Subcutaneous adipose tissue (tissue), 4 donors: ENCODE data around the gene CRB1. TPM values are rescaled to one million over a fixed set of nuclear protein-coding genes. Genes with fewer than 3 reads are reported as not detected.

ENCODE experiments used
- total RNA-seq, 4 donors: library from RNA; depleted of rRNA; stranded (reverse); fragments of >200 nt; gene quantifications; one replicate each; pipeline ENCODE4 v1.1.0, GENCODE V29; 2016
- TF ChIP-seq, protein P1 (sequence below): fragments of 450-650 bp; IDR thresholded peaks from one replicate; pipeline ENCODE4 v1.5.1; 2016; ENCODE audit warnings: low read depth, mild to moderate bottlenecking, control low read depth, antibody characterized with exemption, moderate library complexity

The CRB1 gene
- total RNA-seq, 4 donors from 2014 or later: 0.34 to 0.94 (median 0.66) TPM; not detected in 1

- TF ChIP-seq, protein P1, sequence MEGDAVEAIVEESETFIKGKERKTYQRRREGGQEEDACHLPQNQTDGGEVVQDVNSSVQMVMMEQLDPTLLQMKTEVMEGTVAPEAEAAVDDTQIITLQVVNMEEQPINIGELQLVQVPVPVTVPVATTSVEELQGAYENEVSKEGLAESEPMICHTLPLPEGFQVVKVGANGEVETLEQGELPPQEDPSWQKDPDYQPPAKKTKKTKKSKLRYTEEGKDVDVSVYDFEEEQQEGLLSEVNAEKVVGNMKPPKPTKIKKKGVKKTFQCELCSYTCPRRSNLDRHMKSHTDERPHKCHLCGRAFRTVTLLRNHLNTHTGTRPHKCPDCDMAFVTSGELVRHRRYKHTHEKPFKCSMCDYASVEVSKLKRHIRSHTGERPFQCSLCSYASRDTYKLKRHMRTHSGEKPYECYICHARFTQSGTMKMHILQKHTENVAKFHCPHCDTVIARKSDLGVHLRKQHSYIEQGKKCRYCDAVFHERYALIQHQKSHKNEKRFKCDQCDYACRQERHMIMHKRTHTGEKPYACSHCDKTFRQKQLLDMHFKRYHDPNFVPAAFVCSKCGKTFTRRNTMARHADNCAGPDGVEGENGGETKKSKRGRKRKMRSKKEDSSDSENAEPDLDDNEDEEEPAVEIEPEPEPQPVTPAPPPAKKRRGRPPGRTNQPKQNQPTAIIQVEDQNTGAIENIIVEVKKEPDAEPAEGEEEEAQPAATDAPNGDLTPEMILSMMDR: no peak
These were observed 19.8 kb downstream of the CRB1 start for GRCh38 chr1:197287863-197288262.

DNA sequence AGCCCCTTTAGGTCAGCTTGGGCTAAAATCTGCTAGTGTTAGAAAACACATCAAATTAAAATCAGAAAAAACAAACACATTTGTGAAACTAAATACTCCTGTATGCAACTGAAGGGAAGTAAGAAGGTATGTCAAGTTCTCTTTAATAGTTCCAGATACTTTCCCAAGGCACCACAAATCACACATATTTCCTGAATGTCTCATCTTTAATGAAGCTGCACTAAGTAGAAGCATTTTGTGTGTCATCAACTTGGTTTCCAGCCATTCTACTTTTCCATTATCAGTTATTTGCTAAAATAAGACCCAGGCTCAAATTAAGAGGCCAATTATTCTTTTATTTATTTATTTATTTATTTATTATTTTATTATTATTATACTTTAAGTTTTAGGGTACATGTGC, 34.7 kb downstream of the CRB1 start:
- TF ChIP-seq, protein P1: no peak

DNA sequence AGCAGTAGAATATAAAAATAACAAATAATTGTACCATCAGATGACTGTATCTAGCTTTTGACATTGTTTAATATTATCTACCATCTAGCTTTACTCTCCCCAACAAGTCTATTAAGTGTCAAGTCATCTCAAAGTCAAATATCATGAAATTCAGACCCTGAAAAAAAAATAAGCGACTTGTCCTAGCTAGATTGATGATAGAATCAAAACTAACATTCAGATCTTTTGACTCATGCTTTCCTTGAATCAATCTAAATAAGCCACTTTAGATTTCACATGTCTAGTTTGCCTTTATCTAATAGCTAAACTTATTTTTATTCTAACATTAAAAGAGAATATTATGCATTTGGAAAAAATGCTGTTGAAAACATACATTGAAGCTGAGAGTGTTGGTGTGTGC, 35.4 kb downstream of the CRB1 start:
- TF ChIP-seq, protein P1: no peak

DNA sequence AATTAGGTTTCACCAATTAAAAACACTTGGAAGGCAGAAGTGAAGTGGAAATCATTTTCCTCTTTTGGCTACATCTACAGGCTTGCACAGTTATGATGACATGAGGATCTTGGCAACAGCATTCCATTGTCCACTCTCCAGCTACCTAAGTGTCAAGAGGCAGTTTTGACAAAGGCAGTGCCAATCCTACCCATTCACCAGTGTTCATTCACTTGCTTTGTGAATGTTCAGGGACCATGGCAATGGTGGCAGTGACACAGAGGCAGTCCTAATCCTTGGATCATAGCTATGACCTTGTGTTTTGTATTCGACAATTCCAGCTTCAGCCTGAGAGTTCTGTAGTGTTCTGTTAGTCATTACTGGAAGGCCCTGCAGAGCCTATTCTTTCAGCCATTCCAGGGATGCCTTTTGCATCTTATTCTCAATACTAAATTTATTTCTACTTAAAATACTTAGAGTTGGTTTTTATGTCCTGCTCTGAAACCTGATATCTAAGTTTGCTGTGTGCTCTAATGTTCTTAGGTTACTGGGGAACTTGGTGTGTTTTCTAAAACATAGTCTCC, 36.7 kb downstream of the CRB1 start:
- TF ChIP-seq, protein P1: no peak

DNA sequence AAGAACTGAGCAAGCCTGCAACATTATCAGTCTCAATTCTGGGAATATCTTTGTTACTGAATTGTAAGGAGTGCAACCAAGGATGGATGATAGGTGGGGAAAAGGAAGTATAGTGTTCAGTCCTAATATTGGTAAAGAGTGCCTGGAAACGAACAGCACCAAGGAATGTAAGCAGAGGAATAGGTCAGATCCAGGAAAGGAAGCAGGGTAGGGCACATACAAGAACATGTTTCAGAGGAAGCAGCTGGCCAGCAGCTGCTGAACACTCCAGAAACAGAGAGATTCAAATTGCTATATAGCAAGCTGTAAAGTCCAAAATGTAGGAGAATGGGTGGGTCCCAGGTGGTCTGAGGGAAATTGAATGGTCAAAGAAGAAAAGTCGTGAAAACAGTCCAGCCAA, 37.9 kb downstream of the CRB1 start:
- TF ChIP-seq, protein P1: no peak

DNA sequence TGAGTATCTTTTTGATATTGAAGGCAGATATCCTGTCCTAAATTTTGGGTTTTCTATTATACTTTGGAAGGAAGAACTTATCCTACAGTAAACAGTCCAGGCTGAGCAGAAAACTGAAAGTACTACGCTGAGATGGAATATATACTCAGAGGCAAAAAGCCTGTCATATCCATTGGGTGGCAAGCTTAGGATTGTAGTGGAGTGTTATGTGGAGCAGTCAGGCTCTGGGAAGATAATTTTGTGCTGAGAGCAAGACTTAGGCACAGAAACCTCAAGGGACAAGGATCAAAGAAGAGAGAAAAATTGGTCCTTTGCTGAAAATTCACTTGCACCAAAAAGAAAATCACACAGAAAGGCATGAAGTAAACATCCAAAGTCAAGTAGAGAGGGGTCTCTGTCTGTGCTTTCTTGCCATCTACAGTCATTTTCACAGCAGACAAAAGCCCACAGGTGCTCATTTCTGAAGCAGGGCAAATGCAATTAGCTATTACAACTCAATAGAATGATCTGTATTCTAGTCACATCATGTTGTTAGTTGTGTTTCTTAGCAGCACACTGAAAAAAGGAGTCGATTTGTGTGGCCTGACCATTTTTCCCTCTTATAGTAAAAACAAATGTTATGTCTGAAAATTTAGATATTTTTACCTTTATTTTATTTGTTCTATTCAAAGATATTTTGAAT, 38.5 kb downstream of the CRB1 start:
- TF ChIP-seq, protein P1: no peak

DNA sequence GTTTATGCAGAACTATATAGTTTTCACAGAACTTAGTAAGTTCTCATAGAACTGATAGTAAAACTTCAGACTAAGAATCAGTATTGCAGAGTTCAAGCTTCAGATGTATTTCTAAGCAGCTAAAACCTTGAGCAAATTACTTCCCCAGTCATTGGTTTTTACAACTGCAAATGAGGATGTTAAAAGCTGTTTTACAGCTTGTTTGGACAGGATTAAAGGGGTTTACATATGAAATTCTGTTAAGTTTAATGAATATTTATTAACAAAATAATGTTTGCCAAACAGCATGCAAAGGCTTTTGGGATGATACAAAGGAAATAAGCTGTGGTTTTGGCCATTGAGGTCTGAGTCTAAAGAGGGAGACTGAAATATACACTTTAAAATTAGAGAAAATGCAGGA, 39.1 kb downstream of the CRB1 start:
- TF ChIP-seq, protein P1: no peak
